A673 (cell line): ENCODE results near the gene C17orf50.

Experiments
- EZH2 ChIP-seq: fragments of 200-600 bp; sonication (generic); IDR thresholded peaks from 2 replicates; pipeline ENCODE4 v1.6.1; 2017; ENCODE audit warnings: borderline replicate concordance, low read depth, mild to moderate bottlenecking, mixed read lengths, antibody characterized with exemption, low read length; ENCODE audit not compliant: poor library complexity, severe bottlenecking
- TF ChIP-seq, protein P1 (sequence below): fragments of 300-800, 200-600 bp; sonication (generic); conservative IDR thresholded peaks from 2 replicates; pipeline ENCODE4 v1.5.1; 2017; ENCODE audit warnings: low read depth, mild to moderate bottlenecking, antibody characterized with exemption, low read length, moderate library complexity, mixed read lengths

- TF ChIP-seq, protein P1, sequence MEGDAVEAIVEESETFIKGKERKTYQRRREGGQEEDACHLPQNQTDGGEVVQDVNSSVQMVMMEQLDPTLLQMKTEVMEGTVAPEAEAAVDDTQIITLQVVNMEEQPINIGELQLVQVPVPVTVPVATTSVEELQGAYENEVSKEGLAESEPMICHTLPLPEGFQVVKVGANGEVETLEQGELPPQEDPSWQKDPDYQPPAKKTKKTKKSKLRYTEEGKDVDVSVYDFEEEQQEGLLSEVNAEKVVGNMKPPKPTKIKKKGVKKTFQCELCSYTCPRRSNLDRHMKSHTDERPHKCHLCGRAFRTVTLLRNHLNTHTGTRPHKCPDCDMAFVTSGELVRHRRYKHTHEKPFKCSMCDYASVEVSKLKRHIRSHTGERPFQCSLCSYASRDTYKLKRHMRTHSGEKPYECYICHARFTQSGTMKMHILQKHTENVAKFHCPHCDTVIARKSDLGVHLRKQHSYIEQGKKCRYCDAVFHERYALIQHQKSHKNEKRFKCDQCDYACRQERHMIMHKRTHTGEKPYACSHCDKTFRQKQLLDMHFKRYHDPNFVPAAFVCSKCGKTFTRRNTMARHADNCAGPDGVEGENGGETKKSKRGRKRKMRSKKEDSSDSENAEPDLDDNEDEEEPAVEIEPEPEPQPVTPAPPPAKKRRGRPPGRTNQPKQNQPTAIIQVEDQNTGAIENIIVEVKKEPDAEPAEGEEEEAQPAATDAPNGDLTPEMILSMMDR: no peak
- no peak for TF ChIP-seq EZH2
Observed at GRCh38 chr17:35775039-35775438, 14.4 kb downstream of the C17orf50 start.
